HUES48 (cell line): ENCODE data around the gene SLC26A11.
"Not testable (repeated sequence)": the region's sequence is repeated elsewhere in the genome, so short reads cannot be mapped to it uniquely, and the experiment has no call there.

Source experiments
- H3K27ac ChIP-seq: one replicate; pipeline ENCODE4 v1.7.0; 2013; ENCODE audit warnings: low read depth, low read length, inconsistent platforms
- H3K27me3 ChIP-seq: 2 replicates; pipeline ENCODE4 v1.6.1; 2013; ENCODE audit warnings: mild to moderate bottlenecking, low read length; ENCODE audit not compliant: control insufficient read depth, insufficient read depth
- H3K36me3 ChIP-seq: 2 replicates; pipeline ENCODE4 v1.6.1; 2013; ENCODE audit warnings: low read length; ENCODE audit not compliant: control insufficient read depth, insufficient read depth
- H3K4me1 ChIP-seq: 2 replicates; pipeline ENCODE4 v1.6.1; 2013; ENCODE audit warnings: mild to moderate bottlenecking, low read length; ENCODE audit not compliant: control insufficient read depth, insufficient read depth
- H3K4me3 ChIP-seq: 2 replicates; pipeline ENCODE4 v1.5.1; 2013; ENCODE audit warnings: mild to moderate bottlenecking, low read depth, low read length
- H3K9ac ChIP-seq: 2 replicates; pipeline ENCODE4 v1.6.1; 2013; ENCODE audit warnings: mild to moderate bottlenecking, low read depth, low read length, moderate library complexity
- H3K9me3 ChIP-seq: 2 replicates; pipeline ENCODE4 v1.6.1; 2013; ENCODE audit warnings: low read length; ENCODE audit not compliant: control insufficient read depth, insufficient read depth

SLC26A11 gene

DNA sequence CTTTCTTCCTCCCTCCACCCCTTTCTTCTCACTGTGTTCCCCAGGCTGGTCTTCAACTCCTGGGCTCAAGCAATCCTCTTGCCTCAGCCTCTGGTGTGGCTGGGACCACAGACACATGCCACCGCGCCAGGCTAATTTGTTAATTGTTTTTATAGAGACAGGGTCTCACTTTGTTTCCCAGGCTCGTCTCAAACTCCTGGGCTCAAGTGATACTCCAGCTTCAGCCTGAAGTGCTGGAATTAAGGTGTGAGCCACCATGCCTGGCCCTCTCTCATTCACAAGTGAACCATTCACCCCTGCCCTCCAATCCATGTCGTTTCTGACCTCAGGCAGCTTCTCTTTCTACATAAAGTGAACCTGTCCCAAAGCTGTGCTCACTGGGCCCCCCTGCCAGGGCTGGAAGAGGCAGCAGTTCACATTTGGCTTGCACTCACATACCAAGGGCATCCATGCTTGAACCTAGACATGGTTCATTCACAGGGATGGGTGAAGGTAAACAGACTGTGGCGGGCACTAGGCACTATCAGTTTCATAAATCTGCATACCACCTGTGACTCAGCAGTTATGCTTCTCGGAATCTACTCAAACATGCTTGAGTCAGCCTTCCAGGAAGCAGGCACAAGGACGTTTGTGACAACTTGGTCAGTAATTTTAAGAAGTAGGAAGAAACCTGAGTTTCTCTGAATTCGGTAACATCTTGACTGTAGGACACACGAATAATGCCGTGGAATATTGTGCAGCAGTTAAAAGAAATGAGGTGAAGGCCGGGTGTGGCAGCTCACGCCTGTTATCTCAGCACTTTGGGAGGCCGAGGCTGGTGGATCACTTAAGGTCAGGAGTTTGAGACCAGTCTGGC is 34.4 kb downstream of the SLC26A11 start:
- Histone ChIP-seq H3K4me3 (no peak overlapping the region), H3K27ac (peak overlapping the region; percentile 18), H3K27me3 (no peaks in the 10 kb centered on the region), H3K9me3 (no peaks in the 10 kb centered on the region), H3K4me1 (peaks cover 8% of the 10 kb centered on the region; the same call in 1 of the 2 replicates), H3K36me3 (0 out of 2 replicates have a peak, but pooled peaks cover 9% of the 10 kb centered on the region), H3K9ac (no peak overlapping the region)

DNA sequence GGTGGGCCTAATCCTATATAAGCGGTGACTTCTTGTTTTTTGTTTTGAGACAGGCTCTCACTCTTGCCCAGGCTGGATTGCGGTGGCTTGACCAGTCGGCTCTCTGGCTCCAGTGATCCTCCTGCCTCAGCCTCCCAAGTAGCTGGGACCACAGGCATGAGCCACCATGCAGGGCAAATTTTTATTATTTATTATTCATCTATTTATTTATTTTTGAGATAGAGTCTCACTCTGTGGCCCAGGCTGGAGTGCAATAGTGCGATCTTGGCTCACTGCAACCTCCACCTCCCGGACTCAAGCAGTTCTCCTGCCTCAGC is 35.8 kb downstream of the SLC26A11 start:
- H3K4me3 ChIP-seq = no peak overlapping the region
- no peaks in the 10 kb centered on the region for H3K27me3 ChIP-seq
- H3K27ac ChIP-seq = no peak overlapping the region
- H3K9ac ChIP-seq = no peak overlapping the region
- H3K9me3 ChIP-seq = no peaks in the 10 kb centered on the region
- H3K36me3 ChIP-seq = 0 out of 2 replicates have a peak, but pooled peaks cover 3% of the 10 kb centered on the region
- peaks cover 8% of the 10 kb centered on the region; the same call in 1 of the 2 replicates for H3K4me1 ChIP-seq

GRCh38 chr17:80257716-80258213 is 37.5 kb downstream of the SLC26A11 start:
- no peaks in the 10 kb centered on the region for H3K27me3 ChIP-seq
- H3K27ac ChIP-seq = peak overlapping the region; percentile 83
- H3K4me3 ChIP-seq = no peak overlapping the region
- H3K9ac ChIP-seq = no peak overlapping the region
- peaks cover 18% of the 10 kb centered on the region for H3K4me1 ChIP-seq
- H3K36me3 ChIP-seq = no peaks in the 10 kb centered on the region
- no peaks in the 10 kb centered on the region for H3K9me3 ChIP-seq

DNA sequence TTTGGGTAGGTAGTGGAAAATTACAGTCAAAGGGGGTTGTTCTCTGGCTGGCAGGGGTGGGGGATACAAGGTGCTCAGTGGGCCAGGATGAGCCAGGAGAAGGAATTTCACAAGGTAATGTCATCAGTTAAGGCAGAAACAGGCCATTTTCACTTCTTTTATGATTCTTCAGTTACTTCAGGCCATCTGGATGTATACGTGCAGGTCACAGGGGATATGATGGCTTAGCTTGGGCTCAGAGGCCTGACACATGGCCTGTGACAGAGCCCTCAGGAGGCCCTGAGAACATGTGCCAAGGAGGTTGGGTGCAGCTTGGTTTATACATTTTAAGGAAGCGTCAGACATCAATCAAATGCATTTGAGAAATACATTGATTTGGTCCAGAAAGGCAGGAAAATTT is 38.1 kb downstream of the SLC26A11 start:
- H3K9ac ChIP-seq, H3K36me3 ChIP-seq, H3K9me3 ChIP-seq, H3K4me3 ChIP-seq, H3K27me3 ChIP-seq: not testable (repeated sequence)
- Histone ChIP-seq H3K27ac (peak overlapping the region; percentile 26), H3K4me1 (peaks cover 22% of the 10 kb centered on the region)

DNA sequence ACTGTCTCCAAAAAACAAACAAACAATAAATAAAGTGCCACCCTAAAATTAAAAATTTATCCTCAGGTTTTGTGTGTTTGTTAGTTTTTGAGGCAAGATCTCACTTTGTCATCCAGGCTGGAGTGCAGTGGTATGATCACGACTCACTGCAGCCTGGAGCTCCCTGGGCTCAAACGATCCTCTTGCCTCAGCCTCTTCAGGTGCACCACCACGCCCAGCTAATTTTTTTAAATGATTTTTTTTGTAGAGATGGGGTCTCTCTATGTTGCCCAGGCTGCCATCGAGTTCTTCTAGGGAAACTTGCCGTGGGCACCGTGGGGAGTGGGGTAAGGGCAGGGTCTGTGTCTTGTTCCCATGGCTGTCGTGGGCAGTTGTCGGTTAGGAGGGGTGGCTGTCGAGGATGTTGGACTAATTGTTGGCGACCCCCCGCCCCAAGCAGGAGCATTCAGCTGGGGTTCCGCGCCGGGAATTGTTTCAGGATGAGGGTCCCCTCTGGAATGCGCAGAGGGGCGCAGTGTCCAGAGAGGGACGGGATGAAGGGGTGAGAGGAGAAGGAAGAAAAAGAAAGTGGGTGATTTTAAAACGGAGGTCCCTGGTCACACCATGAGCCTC is 39.3 kb downstream of the SLC26A11 start:
- H3K9me3 ChIP-seq = no peaks in the 10 kb centered on the region
- H3K9ac ChIP-seq = no peak overlapping the region
- no peaks in the 10 kb centered on the region for H3K27me3 ChIP-seq
- peak overlapping the region; percentile 56 for H3K4me3 ChIP-seq
- H3K27ac ChIP-seq = peak overlapping the region; percentile 82
- 0 out of 2 replicates have a peak, but pooled peaks cover 3% of the 10 kb centered on the region for H3K36me3 ChIP-seq
- peaks cover 27% of the 10 kb centered on the region for H3K4me1 ChIP-seq

GRCh38 chr17:80260069-80260535 is 39.9 kb downstream of the SLC26A11 start:
- Histone ChIP-seq H3K27ac (peak overlapping the region; percentile 82), H3K9ac (no peak overlapping the region), H3K4me1 (peaks cover 27% of the 10 kb centered on the region), H3K36me3 (peaks cover 6% of the 10 kb centered on the region), H3K4me3 (peak overlapping the region; percentile 56), H3K27me3 (no peaks in the 10 kb centered on the region), H3K9me3 (no peaks in the 10 kb centered on the region)

DNA sequence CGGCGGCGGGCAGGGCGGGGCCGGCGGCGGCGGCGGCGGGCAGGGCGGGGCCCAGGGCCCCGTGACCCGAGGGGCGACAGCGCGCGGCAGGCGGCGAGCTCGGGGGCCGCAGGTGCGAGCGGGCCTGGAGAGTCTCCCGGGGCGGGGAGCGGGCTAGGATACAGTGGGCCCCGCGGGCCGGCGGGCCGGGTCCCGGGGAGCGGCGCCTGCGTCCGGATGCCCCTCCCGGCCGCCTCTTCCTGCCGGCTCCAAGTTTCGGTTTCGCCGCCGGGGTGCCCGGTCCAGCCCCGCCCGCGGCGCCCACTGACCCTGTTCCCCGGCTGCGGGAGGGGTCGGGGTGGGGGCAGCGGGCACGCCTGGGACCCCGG is 40.5 kb downstream of the SLC26A11 start, which contains the start of gene RNF213:
Gene RNF213, plus strand, starts transcription at position 62 of the 368 bp plus-strand sequence. CDS start 2,830 bp downstream, outside the sequence.
- peaks cover 13% of the 10 kb centered on the region for H3K36me3 ChIP-seq
- no peaks in the 10 kb centered on the region for H3K27me3 ChIP-seq
- peak within 1 kb of the TSS; percentile 100 for H3K27ac ChIP-seq
- peaks cover 27% of the 10 kb centered on the region for H3K4me1 ChIP-seq
- H3K9ac ChIP-seq = peak within 1 kb of the TSS; percentile 92
- peak within 1 kb of the TSS; percentile 86 for H3K4me3 ChIP-seq
- no peaks in the 10 kb centered on the region for H3K9me3 ChIP-seq

DNA sequence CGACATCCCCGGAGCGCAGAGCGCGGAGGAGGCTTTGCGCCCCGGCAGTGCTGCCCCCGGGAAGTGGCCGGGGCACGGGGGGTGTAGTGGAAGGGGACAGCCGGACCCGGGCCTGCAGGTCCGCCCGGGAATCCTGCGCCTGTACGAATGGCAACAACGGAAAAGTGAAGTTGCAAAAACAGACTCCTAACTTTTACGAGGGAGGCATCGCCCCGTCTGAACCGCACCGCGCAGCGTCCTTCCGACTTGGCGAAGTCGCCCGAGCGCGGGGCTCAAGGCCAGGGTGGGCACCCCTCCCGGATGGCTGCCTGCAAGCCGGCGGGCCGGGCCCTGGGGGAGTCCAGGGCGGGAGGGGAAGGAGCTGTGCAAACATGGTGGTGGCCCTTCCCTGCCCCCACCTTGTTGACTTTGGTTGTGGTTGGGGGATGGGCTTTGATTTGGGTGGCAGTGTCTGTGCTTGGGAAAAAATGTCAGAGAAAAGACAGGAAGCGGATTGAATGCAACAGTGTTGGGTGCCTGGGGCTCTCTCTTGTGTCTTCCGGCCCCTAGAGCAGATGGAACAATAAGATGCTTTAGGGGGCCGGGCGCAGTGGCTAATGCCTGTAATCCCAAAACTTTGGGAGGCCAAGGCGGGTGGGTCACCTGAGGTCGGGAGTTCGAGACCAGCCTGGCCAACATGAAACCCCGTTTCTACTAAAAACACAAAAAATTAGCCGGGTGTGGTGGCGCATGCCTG is 41.1 kb downstream of the SLC26A11 start:
- Histone ChIP-seq H3K27ac (peak overlapping the region; percentile 100), H3K36me3 (peaks cover 19% of the 10 kb centered on the region), H3K9me3 (no peaks in the 10 kb centered on the region), H3K4me1 (peaks cover 27% of the 10 kb centered on the region), H3K9ac (peak overlapping the region; percentile 92), H3K27me3 (no peaks in the 10 kb centered on the region), H3K4me3 (peak overlapping the region; percentile 86)

GRCh38 chr17:80261895-80262279 is 41.7 kb downstream of the SLC26A11 start:
- Histone ChIP-seq H3K4me3 (peak overlapping the region; percentile 86), H3K36me3 (peaks cover 19% of the 10 kb centered on the region), H3K27me3 (no peaks in the 10 kb centered on the region), H3K27ac (peak overlapping the region; percentile 100), H3K4me1 (peaks cover 27% of the 10 kb centered on the region), H3K9me3 (no peaks in the 10 kb centered on the region), H3K9ac (peak overlapping the region; percentile 47)

DNA sequence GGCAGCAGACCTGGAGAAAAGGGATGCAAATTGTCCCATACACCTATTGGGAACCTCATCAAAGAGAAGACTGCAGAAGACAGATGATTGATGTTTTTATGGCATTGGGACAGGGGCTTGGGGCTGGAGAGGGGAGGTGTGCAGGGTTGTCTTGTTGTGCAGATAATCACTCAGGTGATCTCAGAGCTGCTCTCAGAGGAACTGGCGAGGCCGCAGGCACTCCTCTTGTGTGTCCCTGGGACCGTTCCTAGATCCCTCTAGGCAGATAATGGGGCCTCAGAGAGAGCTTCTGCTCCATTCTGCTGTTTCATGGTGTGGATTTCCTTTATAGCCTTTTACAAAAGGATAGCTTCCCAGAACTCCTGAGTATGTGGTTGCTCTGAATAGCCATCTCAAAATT is 42.1 kb downstream of the SLC26A11 start:
- Histone ChIP-seq H3K4me3 (peak overlapping the region; percentile 86; the same call in 1 of the 2 replicates), H3K9me3 (no peaks in the 10 kb centered on the region), H3K9ac (no peak overlapping the region), H3K4me1 (peaks cover 26% of the 10 kb centered on the region), H3K27ac (peak overlapping the region; percentile 100), H3K36me3 (peaks cover 19% of the 10 kb centered on the region), H3K27me3 (no peaks in the 10 kb centered on the region)
